Measurements from ENCODE around the gene KLF5. TPM values are rescaled to one million over a fixed set of nuclear protein-coding genes. Genes with fewer than 3 reads are reported as not detected.

The KLF5 gene
- total RNA-seq, 1 donor from 2014 or later, result 23.0 TPM

DNA sequence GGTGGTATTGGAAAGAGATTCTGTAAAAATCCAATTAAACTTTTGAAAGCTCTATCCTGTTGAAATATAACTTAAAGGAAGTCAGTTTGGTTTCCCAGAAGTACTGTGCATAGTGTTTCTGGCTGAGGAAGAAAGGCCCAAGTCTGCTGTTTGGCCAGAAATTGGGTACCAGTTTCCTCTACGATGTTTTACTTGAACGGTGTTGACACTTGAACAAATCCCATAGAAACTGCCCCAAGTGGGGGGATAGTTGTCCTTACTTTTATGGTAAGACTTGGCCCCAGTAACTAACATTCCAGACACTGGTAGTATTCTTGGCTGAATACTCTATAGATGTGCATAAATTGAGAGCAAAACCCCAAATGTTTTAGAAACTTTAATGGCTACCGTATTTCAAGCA is 14.2 kb downstream of the KLF5 start:
- no peak for TF ChIP-seq CTCF (IDR thresholded peaks at IDR 0.05; ENCODE audit: insufficient read depth, low read length, poor library complexity, severe bottlenecking)
- H3K4me3 ChIP-seq (ENCODE audit: low read depth, low read length), result no peak overlapping the region

GRCh38 chr13:73074014-73074413 is 15.2 kb downstream of the KLF5 start:
- DNase-seq (ENCODE audit: low read depth), result no peak
- H3K36me3 ChIP-seq (ENCODE audit: control insufficient read depth, insufficient read depth, low read length), result no peaks in the 10 kb centered on the region
- TF ChIP-seq CTCF (IDR thresholded peaks at IDR 0.05; ENCODE audit: insufficient read depth, low read length, poor library complexity, severe bottlenecking), result no peak
- no peaks in the 10 kb centered on the region for H3K27me3 ChIP-seq (ENCODE audit: control insufficient read depth, insufficient read depth, low read length)
- no peak overlapping the region for H3K4me3 ChIP-seq (ENCODE audit: low read depth, low read length)

More for the DNA sequence above, 14.2 kb downstream of the KLF5 start:
- no peaks in the 10 kb centered on the region for H3K36me3 ChIP-seq (ENCODE audit: control insufficient read depth, insufficient read depth, low read length)
- no peak for DNase-seq (ENCODE audit: low read depth)
- H3K27me3 ChIP-seq (ENCODE audit: control insufficient read depth, insufficient read depth, low read length), result no peaks in the 10 kb centered on the region

- TF ChIP-seq CTCF (IDR thresholded peaks at IDR 0.05; ENCODE audit: insufficient read depth, low read length, poor library complexity, severe bottlenecking), result no peak
- Histone ChIP-seq H3K27me3 (ENCODE audit: control insufficient read depth, insufficient read depth, low read length) (no peaks in the 10 kb centered on the region), H3K4me3 (ENCODE audit: low read depth, low read length) (no peak overlapping the region), H3K36me3 (ENCODE audit: control insufficient read depth, insufficient read depth, low read length) (no peaks in the 10 kb centered on the region)
- no peak for DNase-seq (ENCODE audit: low read depth)
Measured at GRCh38 chr13:73074926-73075325, 16.1 kb downstream of the KLF5 start.

DNA sequence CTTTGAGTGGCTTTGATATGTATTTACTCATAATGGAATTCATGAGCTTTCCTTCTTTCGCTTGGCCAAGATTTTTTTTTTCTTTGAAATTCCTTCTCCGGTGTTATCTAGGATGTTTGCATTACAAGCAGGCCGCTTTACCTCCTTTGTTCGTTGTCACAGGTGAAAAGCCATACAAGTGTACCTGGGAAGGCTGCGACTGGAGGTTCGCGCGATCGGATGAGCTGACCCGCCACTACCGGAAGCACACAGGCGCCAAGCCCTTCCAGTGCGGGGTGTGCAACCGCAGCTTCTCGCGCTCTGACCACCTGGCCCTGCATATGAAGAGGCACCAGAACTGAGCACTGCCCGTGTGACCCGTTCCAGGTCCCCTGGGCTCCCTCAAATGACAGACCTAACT is 16.7 kb downstream of the KLF5 start:
- H3K36me3 ChIP-seq (ENCODE audit: control insufficient read depth, insufficient read depth, low read length), result no peaks in the 10 kb centered on the region

DNA sequence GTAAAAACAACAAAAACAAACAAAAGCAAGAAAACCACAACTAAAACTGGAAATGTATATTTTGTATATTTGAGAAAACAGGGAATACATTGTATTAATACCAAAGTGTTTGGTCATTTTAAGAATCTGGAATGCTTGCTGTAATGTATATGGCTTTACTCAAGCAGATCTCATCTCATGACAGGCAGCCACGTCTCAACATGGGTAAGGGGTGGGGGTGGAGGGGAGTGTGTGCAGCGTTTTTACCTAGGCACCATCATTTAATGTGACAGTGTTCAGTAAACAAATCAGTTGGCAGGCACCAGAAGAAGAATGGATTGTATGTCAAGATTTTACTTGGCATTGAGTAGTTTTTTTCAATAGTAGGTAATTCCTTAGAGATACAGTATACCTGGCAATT is 17.1 kb downstream of the KLF5 start:
- Histone ChIP-seq H3K27me3 (ENCODE audit: control insufficient read depth, insufficient read depth, low read length) (no peaks in the 10 kb centered on the region), H3K4me3 (ENCODE audit: low read depth, low read length) (no peak overlapping the region), H3K36me3 (ENCODE audit: control insufficient read depth, insufficient read depth, low read length) (no peaks in the 10 kb centered on the region)
- no peak for DNase-seq (ENCODE audit: low read depth)
- TF ChIP-seq CTCF (IDR thresholded peaks at IDR 0.05; ENCODE audit: insufficient read depth, low read length, poor library complexity, severe bottlenecking), result no peak

More for the DNA sequence above, 16.7 kb downstream of the KLF5 start:
- no peak for DNase-seq (ENCODE audit: low read depth)
- no peak for TF ChIP-seq CTCF (IDR thresholded peaks at IDR 0.05; ENCODE audit: insufficient read depth, low read length, poor library complexity, severe bottlenecking)
- H3K4me3 ChIP-seq (ENCODE audit: low read depth, low read length), result no peak overlapping the region
- H3K27me3 ChIP-seq (ENCODE audit: control insufficient read depth, insufficient read depth, low read length), result no peaks in the 10 kb centered on the region

DNA sequence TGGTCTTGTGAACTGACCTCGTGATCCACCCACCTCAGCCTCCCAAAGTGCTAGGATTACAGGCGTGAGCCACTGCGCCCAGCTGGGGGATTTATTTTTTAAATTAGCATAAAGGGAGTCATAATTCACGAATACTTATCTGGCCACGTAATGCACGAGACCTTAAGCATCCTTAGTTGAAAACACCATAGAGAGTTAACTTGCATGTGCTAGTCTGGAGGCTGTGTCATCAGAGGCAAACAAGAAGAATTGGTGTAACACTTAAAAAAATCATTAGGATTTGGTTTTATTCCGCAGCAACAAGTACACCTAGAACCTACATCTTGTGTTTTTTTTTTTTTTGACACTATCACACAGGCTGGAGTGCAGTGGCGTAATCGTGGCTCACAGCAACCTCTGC is 19.1 kb downstream of the KLF5 start:
- Histone ChIP-seq H3K4me3 (ENCODE audit: low read depth, low read length) (no peak overlapping the region), H3K27me3 (ENCODE audit: control insufficient read depth, insufficient read depth, low read length) (no peaks in the 10 kb centered on the region), H3K36me3 (ENCODE audit: control insufficient read depth, insufficient read depth, low read length) (no peaks in the 10 kb centered on the region)
- no peak for DNase-seq (ENCODE audit: low read depth)
- no peak for TF ChIP-seq CTCF (IDR thresholded peaks at IDR 0.05; ENCODE audit: insufficient read depth, low read length, poor library complexity, severe bottlenecking)
